ENCODE measurements around the gene KDM2B.

KDM2B gene

GRCh38 chr12:121580959-121581685 is at the start of gene KDM2B:
Gene KDM2B (minus strand): TSS chr12:121581023. CDS start chr12:121580911, 112 bp downstream.
- TF ChIP-seq, protein P1, sequence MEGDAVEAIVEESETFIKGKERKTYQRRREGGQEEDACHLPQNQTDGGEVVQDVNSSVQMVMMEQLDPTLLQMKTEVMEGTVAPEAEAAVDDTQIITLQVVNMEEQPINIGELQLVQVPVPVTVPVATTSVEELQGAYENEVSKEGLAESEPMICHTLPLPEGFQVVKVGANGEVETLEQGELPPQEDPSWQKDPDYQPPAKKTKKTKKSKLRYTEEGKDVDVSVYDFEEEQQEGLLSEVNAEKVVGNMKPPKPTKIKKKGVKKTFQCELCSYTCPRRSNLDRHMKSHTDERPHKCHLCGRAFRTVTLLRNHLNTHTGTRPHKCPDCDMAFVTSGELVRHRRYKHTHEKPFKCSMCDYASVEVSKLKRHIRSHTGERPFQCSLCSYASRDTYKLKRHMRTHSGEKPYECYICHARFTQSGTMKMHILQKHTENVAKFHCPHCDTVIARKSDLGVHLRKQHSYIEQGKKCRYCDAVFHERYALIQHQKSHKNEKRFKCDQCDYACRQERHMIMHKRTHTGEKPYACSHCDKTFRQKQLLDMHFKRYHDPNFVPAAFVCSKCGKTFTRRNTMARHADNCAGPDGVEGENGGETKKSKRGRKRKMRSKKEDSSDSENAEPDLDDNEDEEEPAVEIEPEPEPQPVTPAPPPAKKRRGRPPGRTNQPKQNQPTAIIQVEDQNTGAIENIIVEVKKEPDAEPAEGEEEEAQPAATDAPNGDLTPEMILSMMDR (IDR thresholded peaks at IDR 0.05; ENCODE audit: low read depth, low read length) = no peak
- peak within 1 kb of the TSS; percentile 63 to 65 for H3K4me3 ChIP-seq (replicated peaks in 1 of 2; ENCODE audit: low read depth in 2 of 2, low read length in 2 of 2)
- peak; percentile 68 to 79 for DNase-seq (ENCODE audit: low read depth in 2 of 2)

DNA sequence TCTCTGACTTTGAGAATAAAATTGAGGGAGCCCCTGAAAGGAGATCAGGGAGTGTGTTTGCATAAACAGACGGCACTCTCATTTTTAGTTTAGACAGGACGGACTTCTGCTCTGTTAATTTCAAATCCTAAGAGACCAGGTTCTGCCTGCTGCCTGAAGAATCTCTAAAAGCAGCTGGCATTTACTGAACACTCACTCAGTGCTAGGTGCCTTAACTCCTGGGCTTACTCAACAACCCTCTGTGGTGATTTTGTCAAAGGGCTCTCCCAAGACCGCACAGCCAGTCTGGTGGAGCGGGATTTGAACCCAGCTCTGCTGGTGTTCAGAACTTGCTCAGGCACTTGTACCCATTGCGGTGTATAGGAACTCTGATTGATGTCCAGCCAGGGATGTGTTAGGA is 47.7 kb upstream of the KDM2B start:
- DNase-seq (ENCODE audit: low read depth in 2 of 2) = no peak
- no peak overlapping the region for H3K4me3 ChIP-seq (replicated peaks in 1 of 2; ENCODE audit: low read depth in 2 of 2, low read length in 2 of 2)
- TF ChIP-seq, protein P1 (IDR thresholded peaks at IDR 0.05; ENCODE audit: low read depth, low read length) = no peak

- TF ChIP-seq, protein P1 (IDR thresholded peaks at IDR 0.05; ENCODE audit: low read depth, low read length) = no peak
- DNase-seq (ENCODE audit: low read depth in 2 of 2) = peak in 1 of 2 donors; percentile 16
- peak overlapping the region; percentile 67 to 68 for H3K4me3 ChIP-seq (replicated peaks in 1 of 2; ENCODE audit: low read depth in 2 of 2, low read length in 2 of 2)
Measured at GRCh38 chr12:121628037-121628436, 47.2 kb upstream of the KDM2B start.

DNA sequence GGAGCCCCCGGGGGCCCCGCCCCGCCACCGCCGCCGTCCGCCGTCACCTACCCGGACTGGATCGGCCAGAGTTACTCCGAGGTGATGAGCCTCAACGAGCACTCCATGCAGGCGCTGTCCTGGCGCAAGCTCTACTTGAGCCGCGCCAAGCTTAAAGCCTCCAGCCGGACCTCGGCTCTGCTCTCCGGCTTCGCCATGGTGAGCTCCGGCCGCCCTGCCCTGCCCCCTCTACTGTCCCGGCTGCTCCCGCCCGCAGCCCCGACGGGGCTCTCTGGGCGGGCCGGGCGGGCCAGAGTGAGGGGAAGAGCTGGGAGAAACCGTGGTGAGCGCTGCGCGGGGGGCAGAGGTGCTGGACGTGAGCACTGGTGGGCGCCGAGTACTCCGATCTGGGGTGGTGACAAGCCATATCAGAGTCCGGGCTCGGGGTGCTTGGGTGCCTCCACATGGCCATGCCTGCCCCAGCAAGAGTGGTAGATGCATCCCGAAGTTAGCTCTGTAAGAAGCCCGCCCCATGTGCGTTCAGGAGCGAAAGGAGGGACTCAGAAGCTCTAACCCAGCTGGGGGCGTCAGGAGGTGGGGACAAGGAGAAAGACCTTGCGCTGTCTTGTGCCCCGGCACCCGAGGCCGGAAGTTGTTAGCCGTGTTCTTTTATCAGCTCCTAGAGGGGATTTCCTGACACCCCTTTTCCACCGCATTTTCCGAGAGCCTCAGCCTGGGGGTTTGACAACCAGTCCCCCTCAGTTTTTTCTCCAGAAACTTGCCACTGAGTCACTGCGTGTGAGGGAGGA is 46.2 kb upstream of the KDM2B start:
- peak overlapping the region; percentile 67 to 68 for H3K4me3 ChIP-seq (replicated peaks in 1 of 2; ENCODE audit: low read depth in 2 of 2, low read length in 2 of 2)
- peak; percentile 68 to 69 for DNase-seq (ENCODE audit: low read depth in 2 of 2)
- TF ChIP-seq, protein P1 (IDR thresholded peaks at IDR 0.05; ENCODE audit: low read depth, low read length) = peak; percentile 29

DNA sequence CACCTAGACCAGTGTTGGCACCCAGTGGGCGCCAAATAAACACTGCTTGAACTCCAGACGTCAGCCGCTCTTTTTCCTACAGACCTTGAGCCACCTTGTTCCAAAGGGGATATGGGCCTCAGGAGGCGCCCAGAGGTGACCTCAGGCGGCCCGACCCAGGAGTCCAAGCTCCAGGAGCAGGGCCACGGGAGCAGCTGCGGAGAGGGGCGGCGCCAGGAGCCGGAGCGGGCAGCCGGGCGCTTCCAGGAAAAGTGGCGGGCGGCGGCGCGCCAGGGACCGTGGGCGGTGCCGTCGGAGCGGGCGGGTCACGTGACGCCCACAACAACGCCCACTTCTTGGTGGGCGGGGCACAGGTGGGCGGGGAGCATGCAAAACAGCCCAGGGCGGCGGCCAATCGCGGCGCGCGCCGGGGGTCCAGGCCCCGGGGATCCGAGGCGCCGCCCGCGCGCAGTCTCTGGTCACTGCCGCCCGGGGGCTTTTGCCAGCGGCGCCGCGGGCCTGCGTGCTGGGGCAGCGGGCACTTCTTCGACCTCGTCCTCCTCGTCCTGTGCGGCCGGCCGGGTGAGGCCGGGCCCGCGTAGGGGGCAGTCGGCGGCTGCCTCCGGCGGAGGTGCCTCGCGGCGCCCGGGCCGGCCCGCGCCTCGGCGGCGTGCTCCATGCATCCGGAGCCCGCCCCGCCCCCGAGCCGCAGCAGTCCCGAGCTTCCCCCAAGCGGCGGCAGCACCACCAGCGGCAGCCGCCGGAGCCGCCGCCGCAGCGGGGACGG is 45.4 kb upstream of the KDM2B start, which contains the start of gene ORAI1:
ORAI1 (plus strand) TSS at position 444 of the 766 bp plus-strand sequence.
- TF ChIP-seq, protein P1 (IDR thresholded peaks at IDR 0.05; ENCODE audit: low read depth, low read length) = no peak
- H3K4me3 ChIP-seq (replicated peaks in 1 of 2; ENCODE audit: low read depth in 2 of 2, low read length in 2 of 2) = peak within 1 kb of the TSS; percentile 67 to 68
- DNase-seq (ENCODE audit: low read depth in 2 of 2) = peak; percentile 93 to 97

DNA sequence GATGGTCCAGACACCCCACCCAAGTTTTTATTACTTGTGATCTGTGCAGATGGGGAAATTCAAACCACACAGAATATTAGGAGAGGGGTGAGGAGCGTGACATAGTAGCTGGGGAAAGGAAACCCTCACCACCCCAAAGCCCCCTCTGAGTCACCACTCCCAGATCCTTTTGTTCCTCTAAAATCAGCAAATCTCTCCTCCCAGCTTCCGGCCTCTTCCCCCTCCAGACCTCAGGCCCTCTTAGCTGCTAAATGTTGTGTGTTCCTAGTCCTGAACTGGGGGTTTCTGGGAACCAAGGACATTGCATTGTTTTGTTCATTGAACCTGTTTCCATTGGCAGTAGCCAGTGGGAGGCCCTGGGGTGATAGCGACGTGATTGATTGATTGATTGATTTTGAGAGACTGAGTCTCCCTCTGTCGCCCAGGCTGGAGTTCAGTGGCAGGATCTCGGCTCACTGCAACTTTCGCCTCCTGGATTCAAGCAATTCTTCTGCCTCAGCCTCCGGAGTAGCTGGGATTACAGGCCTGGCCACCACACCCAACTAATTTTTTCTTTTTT is 39.6 kb upstream of the KDM2B start:
- no peak overlapping the region for H3K4me3 ChIP-seq (replicated peaks in 1 of 2; ENCODE audit: low read depth in 2 of 2, low read length in 2 of 2)
- TF ChIP-seq, protein P1 (IDR thresholded peaks at IDR 0.05; ENCODE audit: low read depth, low read length) = no peak
- no peak for DNase-seq (ENCODE audit: low read depth in 2 of 2)

Data from cardiac fibroblast (primary cell).